HS-5 (cell line): ENCODE data around the gene SERPINE1.
"Not testable (repeated sequence)": the region's sequence is repeated elsewhere in the genome, so short reads cannot be mapped to it uniquely, and the experiment has no call there.

Experiments
- DNase-seq: peaks from one replicate; pipeline ENCODE4 v3.0.0-alpha.2; 2012; ENCODE audit warnings: low read depth

SERPINE1 gene

DNA sequence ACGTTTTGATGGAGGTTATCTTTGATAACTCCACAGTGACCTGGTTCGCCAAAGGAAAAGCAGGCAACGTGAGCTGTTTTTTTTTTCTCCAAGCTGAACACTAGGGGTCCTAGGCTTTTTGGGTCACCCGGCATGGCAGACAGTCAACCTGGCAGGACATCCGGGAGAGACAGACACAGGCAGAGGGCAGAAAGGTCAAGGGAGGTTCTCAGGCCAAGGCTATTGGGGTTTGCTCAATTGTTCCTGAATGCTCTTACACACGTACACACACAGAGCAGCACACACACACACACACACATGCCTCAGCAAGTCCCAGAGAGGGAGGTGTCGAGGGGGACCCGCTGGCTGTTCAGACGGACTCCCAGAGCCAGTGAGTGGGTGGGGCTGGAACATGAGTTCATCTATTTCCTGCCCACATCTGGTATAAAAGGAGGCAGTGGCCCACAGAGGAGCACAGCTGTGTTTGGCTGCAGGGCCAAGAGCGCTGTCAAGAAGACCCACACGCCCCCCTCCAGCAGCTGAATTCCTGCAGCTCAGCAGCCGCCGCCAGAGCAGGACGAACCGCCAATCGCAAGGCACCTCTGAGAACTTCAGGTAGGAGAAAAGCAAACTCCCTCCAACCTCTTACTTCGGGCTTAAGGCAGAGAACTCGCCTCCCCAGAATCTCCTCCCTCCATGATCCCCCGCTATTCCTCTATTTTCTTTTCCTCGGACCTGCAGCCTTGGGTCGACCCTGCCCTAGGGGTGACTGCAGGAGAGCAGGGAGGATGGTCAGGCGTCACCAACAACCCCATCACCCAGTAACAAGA lies at the start of gene SERPINE1:
SERPINE1 (plus strand) TSS at position 454 of the 809 bp plus-strand sequence. CDS start 1,290 bp downstream, outside the sequence.
- peak; percentile 91 for DNase-seq

DNA sequence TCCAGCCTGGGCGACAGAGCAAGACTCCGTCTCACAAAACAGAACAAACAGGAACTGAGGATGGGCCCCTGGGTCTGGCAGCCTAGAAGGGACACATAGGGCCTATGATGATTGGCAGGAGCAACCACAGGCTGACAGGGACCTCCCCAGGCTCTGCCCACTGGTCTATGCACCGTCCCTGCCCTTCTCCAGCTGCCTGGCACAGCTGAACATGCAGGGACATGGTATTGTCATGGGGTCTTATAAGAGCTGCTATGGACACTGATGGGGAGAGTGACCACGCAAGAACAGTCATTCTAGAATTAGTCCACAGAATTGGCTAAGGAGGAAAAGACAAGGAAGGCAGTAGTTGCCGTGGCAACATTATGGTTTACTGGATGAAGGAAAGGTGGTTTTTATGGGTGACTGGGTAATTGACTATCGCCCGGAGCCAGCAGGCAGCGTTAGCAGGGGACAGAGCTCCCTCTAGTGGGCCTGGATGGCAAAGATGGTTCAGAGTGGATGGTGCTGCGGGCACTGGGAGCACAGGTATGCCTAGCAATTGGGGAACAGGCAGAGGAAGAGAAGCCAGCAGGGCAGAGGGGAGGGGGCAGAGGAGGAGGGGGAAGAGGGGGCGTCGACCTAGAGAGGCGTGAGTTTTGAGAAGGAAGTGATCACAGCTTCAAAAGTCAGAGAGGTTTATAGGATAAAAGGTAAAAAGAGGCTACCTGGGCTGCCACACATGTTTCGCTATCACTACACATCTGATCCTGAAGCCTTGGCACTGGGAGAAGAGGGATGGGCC lies 49.4 kb upstream of the SERPINE1 start:
- no peak for DNase-seq

DNA sequence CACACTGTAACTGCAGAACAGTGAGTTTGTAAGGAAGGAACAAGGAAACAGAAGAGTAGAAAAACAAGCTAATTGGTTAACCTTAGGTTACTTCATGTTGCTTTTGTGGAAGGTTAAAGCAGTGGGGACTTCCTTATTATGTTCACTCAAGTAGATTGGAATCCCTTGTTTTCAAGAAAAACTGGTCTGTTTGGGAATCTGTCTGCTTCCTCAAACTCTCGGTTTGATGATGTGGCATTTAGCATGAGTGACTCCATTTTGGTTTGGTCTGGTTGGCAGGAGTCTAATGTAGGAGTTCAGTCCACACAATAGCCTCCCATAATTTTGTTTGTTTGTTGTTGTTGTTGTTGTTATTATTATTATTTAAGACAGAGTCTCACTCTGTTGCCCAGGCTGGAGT lies 45.5 kb upstream of the SERPINE1 start:
- no peak for DNase-seq

DNA sequence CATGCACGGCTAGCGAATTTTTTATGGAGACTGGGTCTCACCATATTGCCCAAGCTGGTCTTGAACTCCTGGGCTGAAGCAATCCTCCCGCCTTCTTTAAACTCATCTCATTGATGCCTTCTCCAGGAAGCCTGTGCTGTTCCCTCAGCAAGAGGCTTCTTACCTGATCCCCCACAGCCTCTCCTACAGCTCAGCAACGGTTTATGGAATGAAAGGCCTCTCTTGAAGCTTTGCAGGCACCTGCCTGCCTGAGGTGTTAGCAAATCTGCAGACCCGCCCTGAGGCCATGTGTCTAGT lies 42.1 kb upstream of the SERPINE1 start:
- no peak for DNase-seq

DNA sequence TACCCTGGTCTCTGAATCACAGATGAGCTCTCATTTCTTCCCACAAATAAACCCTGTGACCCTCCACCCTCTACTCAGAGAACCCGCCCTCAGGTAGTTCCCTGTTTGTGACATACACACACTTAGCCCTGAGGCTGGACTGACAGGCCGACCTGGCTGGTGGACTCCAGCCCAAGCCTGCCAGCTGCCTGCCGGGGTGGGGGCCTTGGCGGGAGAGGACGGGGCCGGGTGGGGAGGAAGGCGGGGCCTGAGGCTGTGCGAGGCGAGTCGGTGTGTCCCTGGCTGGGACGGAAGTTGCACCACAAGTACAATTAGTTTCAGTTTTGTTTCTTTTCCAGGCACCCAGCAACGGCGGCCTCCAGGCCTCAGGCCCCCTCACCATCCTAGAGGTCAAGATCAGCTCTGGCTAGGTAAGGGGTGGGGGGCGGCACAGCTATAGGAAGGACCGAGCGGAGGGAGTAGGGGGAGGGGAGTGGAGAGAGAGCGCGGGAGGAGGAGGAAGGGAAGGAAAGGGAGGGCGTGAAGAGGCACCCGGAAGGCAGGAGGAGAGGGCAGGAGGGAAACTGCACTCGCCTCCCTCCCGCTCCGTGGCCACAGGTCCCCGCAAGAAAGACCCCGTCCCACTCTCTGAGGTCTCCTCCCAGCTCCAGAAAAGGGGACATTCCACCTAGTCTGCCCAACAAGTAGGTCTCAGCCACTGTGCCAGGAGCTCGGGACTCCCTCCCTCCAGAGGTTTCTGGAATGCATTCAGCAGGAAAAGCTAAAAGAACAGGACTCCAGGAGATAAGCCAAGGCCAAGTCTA lies 41.5 kb upstream of the SERPINE1 start, which contains the start of gene TRIM56:
TRIM56 (plus strand) TSS at position 320 of the 803 bp plus-strand sequence. CDS start 1,832 bp downstream, outside the sequence.
- DNase-seq: no peak

DNA sequence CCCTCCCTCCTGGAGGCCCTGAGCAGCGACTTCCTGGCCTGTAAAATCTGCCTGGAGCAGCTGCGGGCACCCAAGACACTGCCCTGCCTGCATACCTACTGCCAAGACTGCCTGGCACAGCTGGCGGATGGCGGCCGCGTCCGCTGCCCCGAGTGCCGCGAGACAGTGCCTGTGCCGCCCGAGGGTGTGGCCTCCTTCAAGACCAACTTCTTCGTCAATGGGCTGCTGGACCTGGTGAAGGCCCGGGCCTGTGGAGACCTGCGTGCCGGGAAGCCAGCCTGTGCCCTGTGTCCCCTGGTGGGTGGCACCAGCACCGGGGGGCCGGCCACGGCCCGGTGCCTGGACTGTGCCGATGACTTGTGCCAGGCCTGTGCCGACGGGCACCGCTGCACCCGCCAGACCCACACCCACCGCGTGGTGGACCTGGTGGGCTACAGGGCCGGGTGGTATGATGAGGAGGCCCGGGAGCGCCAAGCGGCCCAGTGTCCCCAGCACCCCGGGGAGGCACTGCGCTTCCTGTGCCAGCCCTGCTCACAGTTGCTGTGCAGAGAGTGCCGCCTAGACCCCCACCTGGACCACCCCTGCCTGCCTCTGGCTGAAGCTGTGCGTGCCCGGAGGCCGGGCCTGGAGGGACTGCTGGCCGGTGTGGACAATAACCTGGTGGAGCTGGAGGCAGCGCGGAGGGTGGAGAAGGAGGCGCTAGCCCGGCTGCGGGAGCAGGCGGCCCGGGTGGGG lies 39.4 kb upstream of the SERPINE1 start:
- DNase-seq: no peak

DNA sequence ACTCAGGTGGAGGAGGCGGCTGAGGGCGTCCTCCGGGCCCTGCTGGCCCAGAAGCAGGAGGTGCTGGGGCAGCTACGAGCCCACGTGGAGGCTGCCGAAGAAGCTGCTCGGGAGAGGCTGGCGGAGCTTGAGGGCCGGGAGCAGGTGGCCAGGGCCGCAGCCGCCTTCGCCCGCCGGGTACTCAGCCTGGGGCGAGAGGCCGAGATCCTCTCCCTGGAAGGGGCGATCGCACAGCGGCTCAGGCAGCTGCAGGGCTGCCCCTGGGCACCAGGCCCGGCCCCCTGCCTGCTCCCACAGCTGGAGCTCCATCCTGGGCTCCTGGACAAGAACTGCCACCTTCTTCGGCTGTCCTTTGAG lies 38.9 kb upstream of the SERPINE1 start:
- DNase-seq: no peak

DNA sequence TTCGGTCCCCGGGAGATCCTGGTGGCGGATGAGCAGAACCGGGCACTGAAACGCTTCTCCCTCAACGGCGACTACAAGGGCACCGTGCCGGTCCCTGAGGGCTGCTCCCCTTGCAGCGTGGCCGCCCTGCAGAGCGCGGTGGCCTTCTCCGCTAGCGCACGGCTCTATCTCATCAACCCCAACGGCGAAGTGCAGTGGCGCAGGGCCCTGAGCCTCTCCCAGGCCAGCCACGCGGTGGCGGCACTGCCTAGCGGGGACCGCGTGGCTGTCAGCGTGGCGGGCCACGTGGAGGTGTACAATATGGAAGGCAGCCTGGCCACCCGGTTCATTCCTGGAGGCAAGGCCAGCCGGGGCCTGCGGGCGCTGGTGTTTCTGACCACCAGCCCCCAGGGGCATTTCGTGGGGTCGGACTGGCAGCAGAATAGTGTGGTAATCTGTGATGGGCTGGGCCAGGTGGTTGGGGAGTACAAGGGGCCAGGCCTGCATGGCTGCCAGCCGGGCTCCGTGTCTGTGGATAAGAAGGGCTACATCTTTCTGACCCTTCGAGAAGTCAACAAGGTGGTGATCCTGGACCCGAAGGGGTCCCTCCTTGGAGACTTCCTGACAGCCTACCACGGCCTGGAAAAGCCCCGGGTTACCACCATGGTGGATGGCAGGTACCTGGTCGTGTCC lies 37.9 kb upstream of the SERPINE1 start:
- no peak for DNase-seq

DNA sequence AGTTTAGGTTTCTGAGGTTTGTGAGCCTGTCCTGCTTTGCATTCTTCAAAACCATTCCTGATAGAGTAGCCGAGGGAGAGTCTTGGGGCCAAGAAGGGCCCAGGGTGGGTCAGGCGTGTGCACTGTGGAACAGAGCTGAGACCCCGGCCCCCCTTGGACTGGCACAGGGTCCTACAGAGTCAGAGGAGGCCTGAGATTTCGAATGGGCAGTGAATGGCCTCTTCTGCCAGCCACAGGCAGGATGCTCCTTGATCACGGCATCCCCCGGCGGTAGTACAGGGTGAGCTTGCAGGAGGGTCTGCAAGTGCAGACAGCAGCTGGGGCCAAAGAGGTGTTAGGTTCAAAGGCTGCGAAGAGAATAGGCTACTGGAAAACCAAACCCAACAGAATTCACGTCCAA lies 37.0 kb upstream of the SERPINE1 start:
- no peak for DNase-seq

DNA sequence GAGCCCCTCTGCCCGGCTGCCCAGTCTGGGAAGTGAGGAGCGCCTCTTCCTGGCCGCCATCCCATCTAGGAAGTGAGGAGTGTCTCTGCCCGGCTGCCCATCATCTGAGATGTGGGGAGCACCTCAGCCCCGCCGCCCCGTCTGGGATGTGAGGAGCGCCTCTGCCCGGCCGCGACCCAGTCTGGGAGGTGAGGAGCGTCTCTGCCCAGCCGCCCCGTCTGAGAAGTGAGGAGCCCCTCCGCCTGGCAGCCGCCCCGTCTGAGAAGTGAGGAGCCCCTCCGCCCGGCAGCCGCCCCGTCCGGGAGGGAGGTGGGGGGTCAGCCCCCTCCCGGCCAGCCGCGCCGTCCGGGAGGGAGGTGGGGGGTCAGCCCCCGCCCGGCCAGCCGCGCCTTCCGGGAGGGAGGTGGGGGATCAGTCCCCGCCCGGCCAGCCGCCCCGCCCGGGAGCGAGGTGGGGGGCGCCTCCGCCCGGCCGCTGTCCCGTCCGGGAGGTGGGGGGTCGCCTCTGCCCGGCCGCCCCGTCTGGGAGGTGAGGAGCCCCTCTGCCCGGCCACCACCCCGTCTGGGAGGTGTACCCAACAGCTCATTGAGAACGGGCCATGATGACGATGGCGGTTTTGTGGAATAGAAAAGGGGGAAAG lies 34.5 kb upstream of the SERPINE1 start:
- DNase-seq: not testable (repeated sequence)

DNA sequence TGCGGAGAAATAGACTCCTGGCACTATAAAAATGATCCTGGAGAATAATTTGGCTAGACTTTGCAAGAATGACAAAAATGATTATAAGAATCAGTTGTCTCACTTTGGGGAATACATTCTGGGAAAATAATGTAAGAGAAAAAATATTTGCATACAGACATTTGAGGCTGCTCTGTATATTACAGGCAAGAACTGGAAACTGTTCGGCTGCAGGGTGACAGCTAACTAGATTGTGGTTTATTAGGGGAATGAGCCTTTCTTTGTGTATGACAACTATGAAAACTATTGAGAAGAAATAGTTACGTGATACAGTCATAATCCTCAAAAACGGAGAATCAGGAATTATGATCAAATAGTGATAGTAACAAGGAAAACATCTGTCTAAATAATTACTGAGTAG lies 33.0 kb upstream of the SERPINE1 start:
- DNase-seq: no peak

DNA sequence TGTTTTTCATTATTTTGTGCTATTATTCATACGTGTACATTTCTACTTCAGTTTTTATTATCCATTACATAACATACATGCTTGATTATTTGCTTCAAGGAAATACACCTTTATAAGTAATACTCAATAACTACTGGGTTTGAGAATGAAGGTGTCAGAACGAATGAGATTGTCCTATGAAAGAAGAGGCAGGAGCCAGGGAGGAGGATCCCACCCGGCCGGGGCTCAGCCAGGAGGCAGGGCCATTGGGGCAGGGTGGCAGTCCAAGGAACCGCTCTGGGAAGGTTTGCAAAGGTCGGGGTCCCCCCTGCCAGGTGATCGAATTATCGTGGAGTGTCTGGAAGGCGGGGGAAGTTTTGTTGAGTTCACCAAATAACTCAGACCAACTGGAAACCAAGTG lies 32.5 kb upstream of the SERPINE1 start:
- DNase-seq: no peak

DNA sequence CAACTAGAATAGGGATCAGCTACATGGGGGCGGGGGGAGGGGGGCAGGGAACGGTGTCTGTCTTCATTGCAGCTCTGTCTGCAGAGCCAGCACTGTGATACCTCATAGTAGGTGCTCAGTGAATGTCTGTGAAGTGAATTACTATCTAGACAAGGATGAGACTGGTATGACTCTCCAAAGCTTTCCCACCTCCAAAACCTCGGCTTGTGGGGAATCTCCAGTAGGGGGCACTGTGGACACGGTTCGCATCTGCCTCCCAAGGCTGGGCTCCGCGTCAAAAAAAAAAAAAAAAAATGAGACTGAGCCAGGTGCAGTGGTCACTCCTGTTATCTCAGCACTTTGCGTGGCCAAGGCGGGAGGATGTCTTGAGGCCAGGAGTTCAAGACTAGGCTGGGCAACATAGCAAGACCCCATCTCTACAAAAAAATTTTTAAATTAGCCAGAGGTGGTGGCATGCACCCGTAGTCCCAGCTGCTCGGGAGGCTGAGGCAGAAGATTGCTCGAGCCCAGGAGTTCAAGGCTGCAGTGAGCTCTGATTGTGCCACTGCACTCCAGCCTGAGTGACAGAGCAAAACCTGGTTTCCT lies 32.0 kb upstream of the SERPINE1 start:
- DNase-seq: no peak

DNA sequence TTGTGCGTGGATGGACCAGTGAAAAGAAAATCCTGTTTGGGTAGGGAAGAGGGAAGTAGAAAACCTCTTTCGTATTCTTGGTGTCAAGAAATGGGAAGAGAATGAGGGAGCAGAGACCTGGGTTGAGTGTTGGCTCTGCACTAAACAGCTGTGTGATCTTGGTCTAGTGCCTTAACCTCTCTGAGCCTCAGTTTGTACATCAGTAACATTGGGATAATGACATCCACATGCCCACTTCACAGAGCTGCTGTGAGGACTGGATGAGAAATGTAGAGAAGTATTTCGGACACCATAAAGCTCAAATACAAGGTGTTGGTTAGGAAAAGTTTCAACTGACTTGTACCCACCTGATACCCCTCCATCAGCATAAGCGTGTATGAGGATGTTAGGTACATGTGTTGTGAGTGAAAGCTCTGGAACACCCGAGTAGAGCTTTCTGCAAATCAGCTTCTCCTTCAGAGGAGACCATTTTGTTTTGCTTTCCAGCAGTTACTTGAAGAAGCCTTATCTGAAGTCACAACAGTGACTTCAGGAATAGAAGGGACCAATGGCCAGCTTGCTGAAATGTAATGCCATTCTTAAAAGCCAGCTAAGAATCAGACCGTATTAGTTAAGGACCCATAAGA lies 30.5 kb upstream of the SERPINE1 start:
- DNase-seq: no peak

DNA sequence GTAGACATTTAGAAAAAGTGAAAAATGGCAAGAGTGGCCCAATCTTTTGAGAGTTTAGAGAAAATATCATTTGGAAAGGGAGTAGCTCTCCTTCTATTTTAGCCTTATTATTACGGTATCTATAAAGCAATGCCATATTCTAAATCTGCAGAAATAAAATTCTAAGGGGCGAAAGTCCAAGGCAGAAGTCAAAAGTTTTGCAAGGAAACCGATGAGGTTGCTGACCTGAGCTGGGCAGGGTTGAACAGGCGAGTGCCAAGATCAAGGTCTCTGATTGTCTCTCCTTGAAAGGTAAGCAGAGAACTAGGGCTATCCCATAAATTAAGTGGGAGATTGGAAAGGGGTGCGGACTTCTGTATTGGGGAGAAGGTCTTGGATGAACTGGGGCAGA lies 30.0 kb upstream of the SERPINE1 start:
- DNase-seq: no peak

DNA sequence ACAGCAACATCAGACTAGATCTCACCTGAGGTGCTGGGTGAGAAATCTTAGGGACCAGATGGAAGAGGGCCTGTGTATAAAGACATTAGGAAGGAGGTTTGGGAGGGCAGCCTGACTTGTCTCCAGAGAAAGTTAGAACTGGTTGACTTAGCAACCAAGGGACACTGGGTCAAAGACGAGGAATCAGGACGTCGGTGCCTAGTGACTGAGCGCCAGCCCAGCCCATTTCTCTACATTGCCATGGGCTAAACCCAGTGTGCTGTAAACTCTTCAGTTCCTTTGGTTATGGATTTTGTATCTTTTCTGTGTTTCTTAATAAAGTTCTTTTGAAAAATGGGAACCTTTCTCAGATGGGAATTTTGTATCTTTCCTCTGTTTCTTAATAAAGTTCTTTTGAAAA lies 29.3 kb upstream of the SERPINE1 start:
- no peak for DNase-seq

DNA sequence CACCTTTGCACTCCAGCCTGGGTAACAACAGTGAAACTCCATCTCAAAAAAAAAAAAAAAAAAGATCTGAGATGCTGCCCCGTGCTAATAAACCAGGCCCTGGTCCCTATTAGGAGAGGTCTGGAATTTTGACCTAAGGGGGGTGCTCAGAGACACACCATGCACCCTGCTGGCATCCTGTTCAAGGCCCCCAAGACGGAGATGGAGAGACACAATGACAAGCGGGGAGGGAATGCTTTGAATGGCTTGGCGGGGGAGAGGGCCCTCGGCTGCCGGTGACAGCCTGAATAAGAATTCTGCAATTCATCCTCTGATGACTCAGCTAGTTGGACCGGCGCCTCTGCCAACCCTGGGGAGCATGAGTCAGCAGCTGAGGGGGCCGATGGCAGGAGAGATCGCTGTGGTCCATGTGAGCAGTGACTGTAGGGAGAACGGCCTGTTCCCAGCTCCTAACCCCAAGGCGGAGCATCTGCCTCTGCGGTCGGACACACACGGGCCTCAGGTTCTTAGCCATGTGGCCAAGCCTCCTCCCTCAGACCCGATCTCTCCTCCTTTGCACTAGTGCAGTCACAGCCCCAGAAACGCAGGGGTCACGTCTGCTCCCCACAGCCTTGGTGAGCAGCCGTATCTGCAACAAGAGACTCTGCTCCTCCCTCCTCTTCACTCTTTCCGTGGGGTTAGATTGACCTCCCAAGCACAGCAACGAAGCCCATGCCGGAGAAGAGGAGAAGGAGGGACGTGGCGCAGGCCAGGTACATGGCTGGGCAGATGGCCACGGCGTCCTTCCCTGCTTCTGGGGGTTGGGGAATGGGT lies 26.7 kb upstream of the SERPINE1 start:
- DNase-seq: peak; percentile 93

DNA sequence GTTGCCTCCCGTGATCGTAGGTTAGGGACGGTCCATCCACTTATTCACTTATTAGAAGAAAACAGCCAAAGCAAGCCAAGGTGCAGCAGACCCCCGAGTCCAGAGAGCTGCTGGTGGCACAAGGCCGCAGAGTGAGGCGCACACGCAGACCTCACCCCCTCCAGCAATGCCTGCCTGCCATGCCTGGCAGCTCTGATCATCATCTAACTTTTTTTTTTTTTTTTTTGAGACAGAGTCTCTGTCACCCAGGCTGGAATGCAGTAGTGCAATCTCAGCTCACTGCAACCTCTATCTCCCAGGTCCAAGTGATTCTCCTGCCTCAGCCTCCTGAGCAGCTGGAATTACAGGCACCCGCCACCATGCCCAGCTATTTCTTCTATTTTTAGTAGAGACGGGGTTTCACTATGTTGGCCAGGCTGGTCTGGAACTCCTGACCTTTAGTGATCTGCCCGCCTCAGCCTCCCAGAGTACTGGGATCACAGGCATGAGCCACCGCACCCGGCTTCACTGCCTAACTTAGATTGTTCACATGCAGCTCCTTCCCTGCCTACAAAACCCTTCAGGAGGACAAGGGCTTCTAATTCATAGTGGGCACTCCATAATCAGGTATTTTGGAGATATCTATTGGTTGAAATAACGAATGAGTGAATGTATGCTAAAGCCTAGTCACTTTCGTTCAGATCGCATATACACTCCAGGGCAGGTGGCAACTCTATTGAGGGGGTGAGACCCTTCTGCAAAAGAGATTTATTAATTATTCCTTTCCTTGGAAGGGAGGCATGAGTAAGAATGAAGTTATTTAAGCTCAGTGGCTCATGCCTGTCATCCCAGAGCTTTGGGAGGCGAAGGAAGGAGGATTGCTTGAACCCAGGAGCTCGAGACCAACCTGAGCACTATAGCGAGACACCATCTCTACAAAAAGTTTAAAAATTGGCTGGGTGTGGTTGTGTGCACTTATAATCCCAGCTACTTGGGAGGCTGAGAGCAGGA lies 25.8 kb upstream of the SERPINE1 start:
- no peak for DNase-seq
